ENCODE data around the gene RGS19. TPM values are rescaled to one million over a fixed set of nuclear protein-coding genes. Genes with fewer than 3 reads are reported as not detected.

RGS19 gene
- total RNA-seq, 1 experiment from 2014 or later = 32.0 TPM

- H3K4me3 ChIP-seq (ENCODE audit: low read depth in 2 of 2, low read length in 2 of 2) = peak overlapping the region; percentile 43 to 58
- no peak overlapping the region for H3K27ac ChIP-seq (ENCODE audit: low read length)
- intact Hi-C loops (cut with micrococcal nuclease; ENCODE audit: unreplicated experiment) (no loop called here), in situ Hi-C loops (cut with HindIII; ENCODE audit: low pct_unique_long_range_greater_than_20kb, low sequenced_read_pairs) (no loop called here)
- H3K27me3 ChIP-seq (ENCODE audit: control insufficient read depth, insufficient read depth, low read length) = no peaks in the 10 kb centered on the region
- ChIA-PET POLR2A (no interaction called here), CTCF (interaction anchor here (0.7 to 2.2 kb wide), 7 partner anchors 8 to 58 kb away, joined by 3 to 14 read pairs (median 4); partner anchors contain the start of genes PRPF6 and SAMD10)
- ATAC-seq (peak; percentile 14), DNase-seq (ENCODE audit: low read depth, low spot score) (no peak)
- peaks cover 35% of the 10 kb centered on the region for H3K4me1 ChIP-seq (ENCODE audit: control insufficient read depth, insufficient read depth, low read length)
- H3K9me3 ChIP-seq (ENCODE audit: control insufficient read depth, insufficient read depth, low read depth, low read length) = no peaks in the 10 kb centered on the region
- TF ChIP-seq SIN3A (IDR thresholded peaks at IDR 0.05; ENCODE audit: borderline replicate concordance, insufficient read depth, low read depth, low read length) (no peak), REST (IDR thresholded peaks at IDR 0.05; ENCODE audit: insufficient read depth in 1 of 2, low read depth in 2 of 2, low read length in 1 of 2) (no peak), POLR2AphosphoS5 (IDR thresholded peaks at IDR 0.05; ENCODE audit: low read depth, low read length) (no peak), TCF7L2 (IDR thresholded peaks at IDR 0.05; ENCODE audit: low read depth, low read length) (no peak), CTCF (IDR thresholded peaks at IDR 0.05) (no peak)
- 0 out of 2 replicates have a peak, but pooled peaks cover 2% of the 10 kb centered on the region for H3K36me3 ChIP-seq (ENCODE audit: control insufficient read depth, insufficient read depth, low read length)
- no TSS peak for BruUV-seq (replicated peaks)
These were observed 41.7 kb downstream of the RGS19 start for GRCh38 chr20:64037498-64038213.

- Histone ChIP-seq H3K36me3 (ENCODE audit: control insufficient read depth, insufficient read depth, low read length) (0 out of 2 replicates have a peak, but pooled peaks cover 2% of the 10 kb centered on the region), H3K4me3 (ENCODE audit: low read depth in 2 of 2, low read length in 2 of 2) (no peak overlapping the region), H3K27ac (ENCODE audit: low read length) (no peak overlapping the region), H3K9me3 (ENCODE audit: control insufficient read depth, insufficient read depth, low read depth, low read length) (no peaks in the 10 kb centered on the region), H3K4me1 (ENCODE audit: control insufficient read depth, insufficient read depth, low read length) (peaks cover 35% of the 10 kb centered on the region), H3K27me3 (ENCODE audit: control insufficient read depth, insufficient read depth, low read length) (no peaks in the 10 kb centered on the region)
- in situ Hi-C loops (cut with HindIII; ENCODE audit: low pct_unique_long_range_greater_than_20kb, low sequenced_read_pairs) (no loop called here), intact Hi-C loops (cut with micrococcal nuclease; ENCODE audit: unreplicated experiment) (no loop called here)
- no TSS peak for BruUV-seq (replicated peaks)
- ChIA-PET POLR2A (no interaction called here), CTCF (interaction anchor here (1.3 kb wide), 1 partner anchor 57 kb away, joined by 3 read pairs; no protein-coding TSS in a partner anchor)
- ATAC-seq (no peak), DNase-seq (ENCODE audit: low read depth, low spot score) (no peak)
- TF ChIP-seq POLR2AphosphoS5 (IDR thresholded peaks at IDR 0.05; ENCODE audit: low read depth, low read length) (no peak), CTCF (IDR thresholded peaks at IDR 0.05) (no peak), TCF7L2 (IDR thresholded peaks at IDR 0.05; ENCODE audit: low read depth, low read length) (no peak)
These were observed 42.2 kb downstream of the RGS19 start for GRCh38 chr20:64037199-64037497.

Data from Panc1 (cell line).